T47D (cell line): ENCODE results near the gene CYB561D2.

Source experiments
- DNase-seq, 2 experiments: peaks; one replicate each; pipeline versions ENCODE4 v3.0.0 to v3.0.0-alpha.2; 2011 to 2012; ENCODE audit warnings: low read depth in 1 of 2, low spot score in 1 of 2
- JUND ChIP-seq: IDR thresholded peaks from 2 replicates; pipeline ENCODE4 v1.6.1; 2012; ENCODE audit warnings: low read depth
- in situ Hi-C: cut with HindIII; loops from 2 replicates; pipeline ENCODE4 v1.10.0; 2016; ENCODE audit warnings: low sequenced_read_pairs, low pct_unique_long_range_greater_than_20kb

The CYB561D2 gene

DNA sequence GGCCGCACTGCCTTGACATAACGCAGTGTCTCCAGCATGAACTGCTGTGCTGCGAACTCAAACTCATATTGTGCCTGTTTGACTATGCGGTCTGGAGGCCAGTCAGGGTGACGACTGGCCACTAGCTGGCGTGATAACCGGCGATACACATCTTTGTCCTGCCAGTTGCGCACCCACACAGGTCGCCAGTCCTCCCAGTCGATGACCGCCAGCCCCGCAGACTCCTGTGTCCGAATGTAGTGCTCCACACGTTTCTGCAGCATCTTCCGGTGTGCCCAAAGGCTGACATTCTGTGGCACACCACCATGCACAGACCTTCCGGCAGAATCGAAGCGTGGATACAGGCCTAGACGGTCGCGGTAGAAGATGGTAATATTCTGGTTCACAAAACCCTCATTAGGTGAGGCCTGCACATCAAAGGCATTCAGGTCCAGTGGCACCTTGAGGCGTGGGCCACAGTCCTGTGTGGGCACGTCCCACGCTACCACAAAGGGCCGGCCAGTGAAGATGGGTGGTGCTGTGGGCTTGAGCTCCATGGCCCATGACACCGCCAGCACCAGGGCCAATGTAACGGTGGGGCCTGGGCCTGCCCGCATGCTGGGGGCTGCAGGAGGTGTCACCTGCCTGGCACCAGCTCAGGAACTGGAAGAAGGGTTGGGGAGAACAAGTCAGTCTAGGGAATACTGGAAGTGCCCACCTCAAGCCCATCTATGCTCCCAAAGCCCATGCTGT lies 30.6 kb upstream of the CYB561D2 start:
- no peak for TF ChIP-seq JUND
- in situ Hi-C loops = no loop called here
- no peak for DNase-seq

- TF ChIP-seq JUND = no peak
- in situ Hi-C loops = no loop called here
- peak in 1 of 2 experiments; percentile 76 for DNase-seq
These were observed 29.8 kb upstream of the CYB561D2 start for GRCh38 chr3:50320853-50321335.

- in situ Hi-C loops = no loop called here
- TF ChIP-seq JUND = no peak
- peak; percentile 80 to 91 for DNase-seq
These were observed 29.1 kb upstream of the CYB561D2 start for GRCh38 chr3:50321336-50322114.

DNA sequence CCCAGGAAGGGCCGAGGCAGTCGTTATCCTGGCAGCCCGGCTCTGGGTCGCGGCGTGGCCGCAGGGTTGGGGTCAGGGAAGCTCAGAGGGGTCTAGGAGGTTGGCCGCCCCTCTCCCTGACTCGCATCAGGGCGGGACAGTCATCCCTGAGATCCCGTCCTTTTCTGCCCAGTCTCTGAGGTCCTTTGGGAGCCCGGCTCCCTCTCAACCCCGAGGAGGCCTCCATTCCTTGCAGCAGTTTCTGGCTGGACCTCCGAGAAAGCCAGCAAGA lies 28.6 kb upstream of the CYB561D2 start:
- no peak for TF ChIP-seq JUND
- in situ Hi-C loops = no loop called here
- no peak for DNase-seq

- no peak for DNase-seq
- in situ Hi-C loops = no loop called here
- no peak for TF ChIP-seq JUND
These were observed 28.1 kb upstream of the CYB561D2 start, which contains the start of gene HYAL2 for GRCh38 chr3:50322386-50323091. Gene HYAL2, minus strand, starts transcription at chr3:50322745. Its CDS starts 2,256 bp downstream, at chr3:50320489.

- in situ Hi-C loops = no loop called here
These were observed 27.5 kb upstream of the CYB561D2 start for GRCh38 chr3:50323092-50323600.

DNA sequence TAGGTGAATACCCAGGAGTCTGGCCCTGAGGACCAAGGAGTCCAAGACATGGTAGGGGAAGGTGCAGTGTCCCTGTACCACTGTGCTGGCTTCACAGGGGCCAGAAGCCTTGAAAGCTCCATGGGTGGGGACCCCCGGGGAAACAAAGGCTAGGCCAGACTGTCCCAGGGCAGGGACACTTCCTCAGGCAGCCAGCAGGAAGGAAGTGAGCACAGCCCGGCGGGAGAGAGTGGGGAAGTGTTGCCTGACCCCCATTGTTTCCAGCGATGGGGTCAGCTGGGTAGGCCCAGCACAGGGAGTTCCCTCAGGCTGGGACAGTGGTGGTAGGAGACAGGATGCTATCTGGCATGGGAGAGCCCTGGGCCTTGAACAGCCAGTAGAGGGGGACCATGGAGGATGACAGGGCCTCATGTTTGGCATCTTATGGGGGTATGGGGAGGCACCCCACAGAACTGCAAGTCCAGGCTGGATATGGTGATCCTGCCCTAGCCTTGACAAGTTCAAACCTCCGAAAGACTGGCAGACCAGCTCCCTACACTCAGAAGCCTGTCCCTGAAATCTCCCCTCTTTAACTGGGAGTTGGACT lies 27.0 kb upstream of the CYB561D2 start:
- no peak for TF ChIP-seq JUND
- in situ Hi-C loops = no loop called here
- no peak for DNase-seq

More at GRCh38 chr3:50323092-50323600, 27.5 kb upstream of the CYB561D2 start:
- TF ChIP-seq JUND = no peak
- no peak for DNase-seq

DNA sequence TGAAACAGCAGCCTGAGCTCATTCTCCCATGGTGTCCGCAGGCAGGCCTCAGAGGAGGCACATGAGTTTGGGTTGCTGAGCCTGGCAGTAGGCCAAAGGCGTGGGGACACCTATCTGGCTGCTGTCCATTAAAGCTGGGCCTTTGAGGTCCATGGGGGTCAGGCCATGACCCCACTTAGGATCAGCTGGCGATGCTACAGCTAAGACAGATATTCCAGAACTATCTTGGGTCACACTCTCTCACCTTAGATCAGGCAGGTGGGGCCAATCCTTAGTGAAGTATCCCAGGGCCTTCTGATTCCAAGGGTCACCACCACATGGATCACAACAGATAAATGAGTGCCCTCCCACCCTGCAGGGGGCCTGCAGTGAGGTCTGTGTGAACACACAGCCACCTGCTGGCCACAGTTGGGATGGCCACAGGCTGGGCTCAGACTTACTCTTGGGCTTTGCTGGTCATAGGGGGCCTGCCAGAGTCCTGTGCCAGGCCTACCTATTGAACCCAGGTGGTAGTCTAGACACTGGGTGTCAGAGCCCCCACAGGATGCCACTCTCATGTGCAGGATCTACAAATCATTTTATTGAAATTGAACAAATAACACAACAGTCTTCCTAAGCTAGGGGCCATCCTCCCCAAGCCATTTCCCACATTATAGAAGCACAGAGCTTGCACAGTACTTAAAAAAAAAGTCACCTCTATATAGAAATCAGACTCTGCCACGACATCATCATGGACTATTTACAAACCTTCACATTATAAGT lies 26.1 kb upstream of the CYB561D2 start:
- no peak for TF ChIP-seq JUND
- peak; percentile 54 to 69 for DNase-seq
- in situ Hi-C loops = no loop called here

- TF ChIP-seq JUND = no peak
- in situ Hi-C loops = no loop called here
- DNase-seq = no peak
These were observed 25.6 kb upstream of the CYB561D2 start for GRCh38 chr3:50325113-50325480.

GRCh38 chr3:50325497-50326181 lies 25.0 kb upstream of the CYB561D2 start:
- TF ChIP-seq JUND = no peak
- in situ Hi-C loops = no loop called here
- no peak for DNase-seq

DNA sequence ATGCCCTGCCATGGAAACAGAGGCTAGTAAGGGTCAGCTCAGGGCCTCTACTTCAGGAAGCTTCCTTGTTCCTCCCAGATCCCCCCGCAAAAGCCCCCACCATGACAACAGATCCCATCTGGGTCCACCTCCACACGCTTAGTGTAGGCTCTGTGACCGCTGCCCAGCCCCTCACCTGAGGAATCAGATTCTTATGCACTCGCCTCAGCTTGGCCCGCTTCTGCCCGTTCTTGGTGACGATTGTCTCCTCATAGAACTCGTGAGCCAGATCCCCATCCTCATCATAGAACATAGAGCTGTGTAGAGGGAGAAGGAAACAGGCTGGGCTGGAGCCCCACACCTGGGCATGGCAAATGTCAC lies 24.5 kb upstream of the CYB561D2 start:
- DNase-seq = no peak
- in situ Hi-C loops = no loop called here
- TF ChIP-seq JUND = no peak

DNA sequence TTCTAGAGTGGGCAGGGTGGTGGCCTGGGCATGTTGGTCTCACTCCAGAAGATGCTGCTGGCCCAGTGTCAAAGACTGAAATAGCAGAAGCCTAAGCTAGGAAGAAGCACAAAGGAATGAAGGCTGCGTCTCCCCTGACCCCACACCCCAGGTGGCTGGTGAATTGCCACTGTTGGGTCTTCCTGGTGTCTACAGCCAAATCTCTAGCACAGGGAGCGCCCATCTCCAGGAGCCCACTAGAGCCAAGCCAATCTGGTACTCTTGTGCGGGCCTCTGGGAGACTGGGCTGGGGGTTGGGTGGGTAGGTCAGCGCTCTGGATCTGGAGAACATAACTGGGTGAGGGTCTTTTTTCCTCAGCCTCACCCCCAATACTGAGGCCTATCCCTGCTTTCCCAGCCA lies 23.5 kb upstream of the CYB561D2 start:
- in situ Hi-C loops = no loop called here
- no peak for DNase-seq
- no peak for TF ChIP-seq JUND
